ENCODE results near the gene ITPKC. TPM values are rescaled to one million over a fixed set of nuclear protein-coding genes. Genes with fewer than 3 reads are reported as not detected.

The ITPKC gene
- total and polyA plus RNA-seq, 2 of the 13 experiments (the other 11 are each of a cell fraction or from before 2014, with no cell fraction given), result 6.9 to 11.2 TPM

GRCh38 chr19:40714441-40715299 lies 2.2 kb upstream of the ITPKC start (continued):
- TF ChIP-seq SPEN (CRISPR knock-in tag; IDR thresholded peaks at IDR 0.05; ENCODE audit: low read depth) (no peak), TAF1 (CRISPR knock-in tag; IDR thresholded peaks at IDR 0.05) (no peak; the same call in 1 of the 2 replicates), NR3C1 (CRISPR knock-in tag; IDR thresholded peaks at IDR 0.05) (no peak), HNRNPUL1 (IDR thresholded peaks at IDR 0.05; ENCODE audit: low read depth, low read length) (no peak), NFYB (CRISPR knock-in tag; IDR thresholded peaks at IDR 0.05) (peak; percentile 90), SRY (CRISPR knock-in tag; IDR thresholded peaks at IDR 0.05) (no peak), NFE2L1 (CRISPR knock-in tag; IDR thresholded peaks at IDR 0.05; ENCODE audit: borderline replicate concordance) (no peak), NR2F1 (CRISPR knock-in tag; IDR thresholded peaks at IDR 0.05) (no peak), MATR3 (CRISPR knock-in tag; IDR thresholded peaks at IDR 0.05) (no peak), EHMT2 (IDR thresholded peaks at IDR 0.05; ENCODE audit: borderline replicate concordance, low read depth, low read length) (no peak), SMC3 (IDR thresholded peaks at IDR 0.05; ENCODE audit: low read length) (no peak), HNRNPH1 (optimal IDR thresholded peaks at IDR 0.05; ENCODE audit: low read depth, low read length) (no peak), MXD1 (CRISPR knock-in tag; IDR thresholded peaks at IDR 0.05) (no peak), ZNF460 (CRISPR knock-in tag; IDR thresholded peaks at IDR 0.05; ENCODE audit: borderline replicate concordance) (no peak), SIX1 (CRISPR knock-in tag; IDR thresholded peaks at IDR 0.05; ENCODE audit: borderline replicate concordance) (no peak), KLF6 (CRISPR knock-in tag; IDR thresholded peaks at IDR 0.05) (no peak), ATF7-NPFF (CRISPR knock-in tag; IDR thresholded peaks at IDR 0.05; ENCODE audit: low read depth) (no peak), ZNF329 (CRISPR knock-in tag; IDR thresholded peaks at IDR 0.05; ENCODE audit: low read depth) (no peak), ZNF776 (CRISPR knock-in tag; IDR thresholded peaks at IDR 0.05) (no peak), ZNF431 (CRISPR knock-in tag; IDR thresholded peaks at IDR 0.05; ENCODE audit: borderline replicate concordance, low read depth) (no peak), FOXO4 (CRISPR knock-in tag; conservative IDR thresholded peaks at IDR 0.05) (no peak), ZNF232 (CRISPR knock-in tag; IDR thresholded peaks at IDR 0.05; ENCODE audit: borderline replicate concordance) (no peak), PAXIP1 (CRISPR knock-in tag; conservative IDR thresholded peaks at IDR 0.05) (peak; percentile 34; the same call in 1 of the 2 replicates), ZNF841 (CRISPR knock-in tag; IDR thresholded peaks at IDR 0.05; ENCODE audit: borderline replicate concordance) (no peak), HNRNPL (IDR thresholded peaks at IDR 0.05; ENCODE audit: low read depth, low read length) (0 out of 2 replicates have a peak, but pooled peaks have one; percentile 31)

Measured in HepG2 (cell line).